Cardiac fibroblast (primary cell): ENCODE results near the gene RBM8A.

ENCODE experiments used
- DNase-seq, 2 donors: peaks; one replicate each; pipeline versions ENCODE4 v3.0.0 to v3.0.0-alpha.2; 2010; ENCODE audit warnings: low read depth in 2 of 2
- H3K4me3 ChIP-seq, 2 donors: replicated peaks in 1 of 2; 1 replicate in 1 of 2; 2 replicates in 1 of 2; pipeline ENCODE4 v1.5.1; 2011; ENCODE audit warnings: low read depth in 2 of 2, low read length in 2 of 2, mild to moderate bottlenecking in 2 of 2, moderate library complexity in 1 of 2
- TF ChIP-seq, protein P1 (sequence below): IDR thresholded peaks from one replicate; pipeline ENCODE4 v1.5.1; 2011; ENCODE audit warnings: low read depth, mild to moderate bottlenecking, low read length, inconsistent platforms

RBM8A gene

DNA sequence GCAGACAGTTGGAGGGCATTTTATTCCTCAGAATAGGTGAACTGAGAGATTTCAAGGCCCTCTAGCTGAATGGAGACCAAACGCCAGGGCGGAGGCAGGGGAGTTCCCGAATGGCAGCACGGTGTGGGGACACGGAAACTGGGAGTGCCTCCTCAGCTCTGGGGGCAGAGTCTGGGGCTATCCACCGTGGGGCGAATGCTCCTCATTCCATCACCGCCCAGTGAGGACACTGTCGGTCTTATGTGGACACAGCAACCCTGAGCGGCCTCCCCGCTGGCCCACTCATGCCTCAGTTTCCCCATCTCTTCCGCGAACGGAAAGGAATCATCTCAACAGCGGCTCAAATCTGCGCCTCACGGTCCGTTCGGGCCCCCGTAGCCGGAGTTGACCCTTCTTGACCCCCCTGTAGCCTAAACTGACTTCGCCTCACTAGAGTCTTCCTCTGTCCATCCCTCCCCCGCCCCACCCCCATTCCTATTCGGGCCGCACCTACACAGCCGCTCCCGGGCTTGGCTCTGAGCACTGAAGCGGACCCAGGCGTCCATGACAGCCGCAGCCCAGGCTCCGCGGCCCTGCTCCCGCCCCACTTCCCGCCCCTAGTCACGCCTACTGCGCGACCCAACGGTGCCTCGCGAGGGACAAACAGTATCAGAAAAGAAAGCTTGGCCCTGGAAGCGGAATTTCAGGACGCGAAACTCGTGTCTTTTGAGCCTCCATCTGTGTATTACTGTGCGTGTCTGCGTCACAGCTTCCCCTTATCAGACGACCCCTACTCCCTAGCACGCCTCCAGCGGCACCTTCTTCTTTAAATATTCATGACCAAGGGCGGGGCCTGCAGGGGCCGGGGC, 8.9 kb downstream of the RBM8A start, which contains the start of gene PEX11B:
Gene PEX11B (minus strand): TSS at position 574 of the 848 bp plus-strand sequence. CDS start 29 bp downstream, at position 545.
- peak within 1 kb of the TSS; percentile 93 to 94 for H3K4me3 ChIP-seq
- peak; percentile 90 for DNase-seq
- TF ChIP-seq, protein P1, sequence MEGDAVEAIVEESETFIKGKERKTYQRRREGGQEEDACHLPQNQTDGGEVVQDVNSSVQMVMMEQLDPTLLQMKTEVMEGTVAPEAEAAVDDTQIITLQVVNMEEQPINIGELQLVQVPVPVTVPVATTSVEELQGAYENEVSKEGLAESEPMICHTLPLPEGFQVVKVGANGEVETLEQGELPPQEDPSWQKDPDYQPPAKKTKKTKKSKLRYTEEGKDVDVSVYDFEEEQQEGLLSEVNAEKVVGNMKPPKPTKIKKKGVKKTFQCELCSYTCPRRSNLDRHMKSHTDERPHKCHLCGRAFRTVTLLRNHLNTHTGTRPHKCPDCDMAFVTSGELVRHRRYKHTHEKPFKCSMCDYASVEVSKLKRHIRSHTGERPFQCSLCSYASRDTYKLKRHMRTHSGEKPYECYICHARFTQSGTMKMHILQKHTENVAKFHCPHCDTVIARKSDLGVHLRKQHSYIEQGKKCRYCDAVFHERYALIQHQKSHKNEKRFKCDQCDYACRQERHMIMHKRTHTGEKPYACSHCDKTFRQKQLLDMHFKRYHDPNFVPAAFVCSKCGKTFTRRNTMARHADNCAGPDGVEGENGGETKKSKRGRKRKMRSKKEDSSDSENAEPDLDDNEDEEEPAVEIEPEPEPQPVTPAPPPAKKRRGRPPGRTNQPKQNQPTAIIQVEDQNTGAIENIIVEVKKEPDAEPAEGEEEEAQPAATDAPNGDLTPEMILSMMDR = no peak

DNA sequence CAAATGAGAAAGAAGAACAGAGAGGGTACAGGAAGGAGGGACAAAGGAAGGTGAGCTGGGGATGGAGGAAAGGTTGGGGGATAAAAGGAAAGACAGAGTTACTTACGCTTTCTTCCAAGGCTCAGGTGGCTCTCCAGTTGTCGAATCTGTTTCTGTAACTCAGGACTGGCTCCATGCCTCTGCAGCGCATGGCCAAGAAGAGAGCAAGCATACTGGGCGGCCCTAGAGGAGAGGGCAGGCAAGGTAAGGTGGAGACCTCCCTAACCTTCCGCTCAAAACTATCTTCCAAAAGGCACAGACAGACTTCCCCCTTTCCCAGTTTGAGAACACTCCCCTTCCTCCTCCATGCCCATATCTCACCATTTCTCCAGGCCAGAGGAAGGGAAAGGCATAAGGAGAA, 9.7 kb downstream of the RBM8A start:
- DNase-seq = no peak
- TF ChIP-seq, protein P1 = no peak

DNA sequence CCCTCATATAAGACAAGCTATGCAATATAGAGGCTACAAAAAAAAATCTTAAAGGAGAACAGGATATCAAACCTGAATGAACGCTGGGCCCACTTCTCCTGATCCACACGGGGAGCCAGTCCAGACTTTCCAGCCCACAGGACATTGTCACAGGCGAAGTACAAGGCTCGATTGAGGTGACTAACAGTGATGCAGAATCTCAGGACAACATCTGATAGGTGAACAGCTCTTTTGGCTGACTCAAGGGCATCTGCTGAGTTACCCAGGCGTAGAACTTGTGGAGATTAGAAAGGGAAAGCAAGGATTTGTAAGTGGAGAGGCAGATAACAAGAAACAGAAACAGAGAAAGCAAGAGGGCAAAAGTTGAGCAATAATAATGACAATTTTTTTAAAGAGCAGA, 10.5 kb downstream of the RBM8A start:
- peak in 1 of 2 donors; percentile 35 for DNase-seq
- TF ChIP-seq, protein P1 = no peak
- no peak overlapping the region for H3K4me3 ChIP-seq

More for the DNA sequence above, 9.7 kb downstream of the RBM8A start:
- peak overlapping the region; percentile 93 to 94 for H3K4me3 ChIP-seq

DNA sequence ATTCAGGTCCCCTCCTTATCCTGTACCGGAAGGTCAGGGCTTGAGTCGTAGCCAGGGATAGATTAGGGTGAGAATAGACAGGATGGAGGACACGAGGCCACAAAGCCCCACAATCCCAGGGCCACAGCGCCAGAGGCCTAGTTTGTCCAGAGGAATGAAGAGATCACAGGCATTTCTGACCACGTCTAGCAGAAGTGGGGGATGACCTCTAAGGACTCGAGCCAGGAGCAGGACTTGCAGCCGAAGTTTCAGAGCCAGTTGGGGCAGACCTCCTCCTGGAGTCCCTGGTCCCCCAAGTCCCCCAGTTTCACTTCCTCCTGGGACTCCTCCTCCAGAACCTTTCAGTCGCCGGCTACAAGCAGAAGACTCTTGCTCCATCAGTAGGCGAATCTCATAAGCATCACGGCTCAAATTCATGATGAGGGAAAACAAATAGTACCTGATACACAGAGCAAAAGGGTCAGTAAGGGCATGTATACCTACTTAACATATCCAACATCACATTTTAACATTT, 15.1 kb downstream of the RBM8A start:
- no peak overlapping the region for H3K4me3 ChIP-seq
- TF ChIP-seq, protein P1 = no peak
- no peak for DNase-seq

DNA sequence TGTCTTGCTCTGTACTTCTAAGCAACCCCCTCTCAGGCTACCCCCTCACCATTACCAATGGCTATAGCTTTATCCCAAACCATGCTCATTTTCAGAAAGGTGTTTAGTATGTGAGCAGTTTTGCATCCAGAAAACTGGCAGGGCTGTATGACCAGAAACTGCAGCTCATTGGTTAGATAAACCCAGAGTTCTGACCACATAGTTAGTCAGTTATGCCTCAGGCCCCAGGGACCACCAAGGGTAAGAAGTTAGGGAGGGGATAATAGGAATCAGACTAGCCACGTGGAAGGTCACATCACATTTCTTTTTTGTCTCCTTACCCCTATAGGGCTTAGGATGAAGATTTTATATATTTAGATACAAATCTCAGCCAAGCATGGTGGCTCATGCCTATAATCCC, 18.6 kb downstream of the RBM8A start:
- peak; percentile 42 to 89 for DNase-seq
- TF ChIP-seq, protein P1 = no peak
- H3K4me3 ChIP-seq = peak overlapping the region; percentile 9 to 15

DNA sequence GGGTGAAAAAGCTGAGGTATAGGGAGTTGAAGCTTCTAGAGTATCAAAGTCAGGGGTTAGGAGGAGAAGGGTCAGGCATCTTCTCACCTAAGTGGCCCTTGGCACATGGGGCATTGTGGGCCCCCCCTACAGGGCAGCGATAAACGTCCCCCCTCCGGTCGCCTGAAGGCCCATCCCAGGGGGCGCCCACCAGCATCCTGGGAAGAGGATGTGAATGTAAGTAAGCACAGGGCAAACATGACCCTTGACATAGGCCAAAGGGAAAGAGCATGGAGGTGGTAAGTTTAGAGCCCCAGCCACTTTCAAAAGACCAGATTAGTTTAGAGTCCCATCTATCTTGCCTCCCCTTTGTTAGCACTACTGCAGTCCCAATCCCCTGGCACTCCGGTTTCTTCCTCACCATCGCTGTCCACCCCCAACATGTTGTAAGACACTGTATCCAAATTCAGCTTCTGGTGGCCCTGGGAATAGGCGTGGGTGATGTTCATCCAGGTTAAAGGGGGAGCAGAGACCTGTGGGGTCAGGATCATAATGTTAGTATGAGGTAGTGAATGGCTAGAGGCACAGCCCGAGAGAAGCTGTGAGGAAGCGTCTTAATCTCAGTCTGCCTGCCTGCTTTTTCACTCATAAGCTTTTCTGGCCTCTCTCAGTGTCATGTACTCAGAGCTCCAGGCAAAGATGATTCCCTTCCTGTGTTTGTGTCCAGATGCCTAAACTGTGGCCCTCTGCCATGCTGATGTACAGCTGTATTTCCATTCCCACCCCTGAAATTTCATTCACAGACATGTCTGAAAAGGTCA, 20.1 kb downstream of the RBM8A start:
- peak; percentile 59 to 61 for DNase-seq
- H3K4me3 ChIP-seq = no peak overlapping the region
- TF ChIP-seq, protein P1 = no peak
